ENCODE results near the gene USP17L25. TPM values are rescaled to one million over a fixed set of nuclear protein-coding genes. Genes with fewer than 3 reads are reported as not detected.
"Not testable (repeated sequence)": the region's sequence is repeated elsewhere in the genome, so short reads cannot be mapped to it uniquely, and the experiment has no call there.

The USP17L25 gene
- not detected for total RNA-seq

- H3K27ac ChIP-seq (replicated peaks in 1 of 4); H3K27me3 ChIP-seq; H3K36me3 ChIP-seq; intact Hi-C loops (cut with DNase I); H3K4me1 ChIP-seq; H3K9me3 ChIP-seq; H3K4me3 ChIP-seq; DNase-seq (ENCODE audit: extremely low spot score): not testable (repeated sequence)
- no CpG with 5 or more reads among the region's 15 CpGs for WGBS
These were observed at the start of gene USP17L25 for GRCh38 chr4:9329611-9330010. USP17L25 (plus strand) TSS chr4:9329911; CDS start chr4:9329911, 0 bp downstream.

GRCh38 chr4:9324191-9324590, 5.5 kb upstream of the USP17L25 start:
- H3K9me3 ChIP-seq; H3K4me1 ChIP-seq; H3K4me3 ChIP-seq; intact Hi-C loops (cut with DNase I); H3K27me3 ChIP-seq; DNase-seq (ENCODE audit: extremely low spot score); H3K36me3 ChIP-seq; H3K27ac ChIP-seq (replicated peaks in 1 of 4): not testable (repeated sequence)
- WGBS: 89% methylated on average over 5 of the region's 13 CpGs

GRCh38 chr4:9324865-9325264, 4.8 kb upstream of the USP17L25 start, which contains the start of gene USP17L24:
USP17L24 (plus strand) TSS chr4:9325165; CDS start chr4:9325165, 0 bp downstream.
- DNase-seq (ENCODE audit: extremely low spot score); H3K4me1 ChIP-seq; H3K27me3 ChIP-seq; intact Hi-C loops (cut with DNase I); H3K36me3 ChIP-seq; H3K4me3 ChIP-seq; H3K9me3 ChIP-seq; H3K27ac ChIP-seq (replicated peaks in 1 of 4): not testable (repeated sequence)
- WGBS: no CpG with 5 or more reads among the region's 15 CpGs

GRCh38 chr4:9334358-9334757, 4.6 kb downstream of the USP17L25 start, which contains the start of gene USP17L26:
USP17L26 (plus strand) TSS chr4:9334658; CDS start chr4:9334658, 0 bp downstream.
- DNase-seq (ENCODE audit: extremely low spot score); intact Hi-C loops (cut with DNase I); H3K4me1 ChIP-seq; H3K9me3 ChIP-seq; H3K36me3 ChIP-seq; H3K27me3 ChIP-seq; H3K27ac ChIP-seq (replicated peaks in 1 of 4); H3K4me3 ChIP-seq: not testable (repeated sequence)
- WGBS: no CpG with 5 or more reads among the region's 15 CpGs

- intact Hi-C loops (cut with DNase I); H3K4me3 ChIP-seq; H3K4me1 ChIP-seq; H3K36me3 ChIP-seq; H3K27ac ChIP-seq (replicated peaks in 1 of 4); H3K27me3 ChIP-seq; H3K9me3 ChIP-seq; DNase-seq (ENCODE audit: extremely low spot score): not testable (repeated sequence)
- WGBS: no CpG with 5 or more reads among the region's 15 CpGs
These were observed 9.4 kb downstream of the USP17L25 start, which contains the start of gene USP17L5 for GRCh38 chr4:9339103-9339502. USP17L5 (plus strand) TSS chr4:9339403; CDS start chr4:9339403, 0 bp downstream.

- no CpG with 5 or more reads among the region's 15 CpGs for WGBS
- H3K9me3 ChIP-seq; H3K4me3 ChIP-seq; H3K27me3 ChIP-seq; intact Hi-C loops (cut with DNase I); H3K36me3 ChIP-seq; DNase-seq (ENCODE audit: extremely low spot score); H3K4me1 ChIP-seq; H3K27ac ChIP-seq (replicated peaks in 1 of 4): not testable (repeated sequence)
These were observed 14.1 kb downstream of the USP17L25 start, which contains the start of gene USP17L27 for GRCh38 chr4:9343848-9344247. USP17L27 (plus strand) TSS chr4:9344148; CDS start chr4:9344148, 0 bp downstream.

- H3K4me3 ChIP-seq; intact Hi-C loops (cut with DNase I); H3K27me3 ChIP-seq; H3K27ac ChIP-seq (replicated peaks in 1 of 4); DNase-seq (ENCODE audit: extremely low spot score); H3K9me3 ChIP-seq; H3K4me1 ChIP-seq; H3K36me3 ChIP-seq: not testable (repeated sequence)
- no CpG with 5 or more reads among the region's 15 CpGs for WGBS
These were observed 18.9 kb downstream of the USP17L25 start, which contains the start of gene USP17L28 for GRCh38 chr4:9348593-9348992. USP17L28 (plus strand) TSS chr4:9348893; CDS start chr4:9348893, 0 bp downstream.

- H3K27me3 ChIP-seq; DNase-seq (ENCODE audit: extremely low spot score); H3K4me3 ChIP-seq; H3K27ac ChIP-seq (replicated peaks in 1 of 4); H3K9me3 ChIP-seq; H3K4me1 ChIP-seq; intact Hi-C loops (cut with DNase I); H3K36me3 ChIP-seq: not testable (repeated sequence)
- WGBS: no CpG with 5 or more reads among the region's 18 CpGs
These were observed 21.2 kb downstream of the USP17L25 start for GRCh38 chr4:9350866-9351265.

- intact Hi-C loops (cut with DNase I); H3K4me1 ChIP-seq; DNase-seq (ENCODE audit: extremely low spot score); H3K27me3 ChIP-seq; H3K9me3 ChIP-seq; H3K27ac ChIP-seq (replicated peaks in 1 of 4); H3K36me3 ChIP-seq; H3K4me3 ChIP-seq: not testable (repeated sequence)
- WGBS: no CpG with 5 or more reads among the region's 15 CpGs
These were observed 23.6 kb downstream of the USP17L25 start, which contains the start of gene USP17L29 for GRCh38 chr4:9353338-9353737. USP17L29 (plus strand) TSS chr4:9353638; CDS start chr4:9353638, 0 bp downstream.

- H3K27ac ChIP-seq (replicated peaks in 1 of 4); H3K4me1 ChIP-seq; H3K4me3 ChIP-seq; H3K36me3 ChIP-seq; H3K9me3 ChIP-seq; intact Hi-C loops (cut with DNase I); H3K27me3 ChIP-seq; DNase-seq (ENCODE audit: extremely low spot score): not testable (repeated sequence)
- no CpG with 5 or more reads among the region's 15 CpGs for WGBS
These were observed 33.1 kb downstream of the USP17L25 start, which contains the start of gene USP17L30 for GRCh38 chr4:9362829-9363228. USP17L30 (plus strand) TSS chr4:9363129; CDS start chr4:9363129, 0 bp downstream.

GRCh38 chr4:9379881-9380280, 50.2 kb downstream of the USP17L25 start:
- H3K4me3 ChIP-seq; H3K27me3 ChIP-seq; intact Hi-C loops (cut with DNase I); H3K36me3 ChIP-seq; DNase-seq (ENCODE audit: extremely low spot score); H3K27ac ChIP-seq (replicated peaks in 1 of 4); H3K9me3 ChIP-seq; H3K4me1 ChIP-seq: not testable (repeated sequence)
- 63% methylated on average over 1 of the region's 1 CpG for WGBS

Measured in esophagus muscularis mucosa (tissue), 4 donors.